Prostate gland (tissue), 2 donors: Measurements from ENCODE around the gene DYNC1I1. TPM values are rescaled to one million over a fixed set of nuclear protein-coding genes. Genes with fewer than 3 reads are reported as not detected.
A peak's percentile ranks its signal among the peaks of the same experiment; 100 is the strongest.

ENCODE experiments used
- DNase-seq: peaks from one replicate; pipeline ENCODE4 v3.0.0-alpha.2; 2019; ENCODE audit warnings: low spot score
- H3K27ac ChIP-seq, 2 donors: fragments of 200-600 bp; sonication (generic); 2 replicates each; pipeline ENCODE4 v1.5.1; 2017 to 2019
- H3K27me3 ChIP-seq: fragments of 200-600 bp; sonication (generic); replicated peaks from 2 replicates; pipeline ENCODE4 v1.5.1; 2019; ENCODE audit not compliant: insufficient read depth
- H3K36me3 ChIP-seq, 2 donors: fragments of 200-600 bp; sonication (generic); 1 replicate in 1 of 2; 2 replicates in 1 of 2; pipeline versions ENCODE4 v1.5.1 to v1.8.1; 2017 to 2019
- H3K4me1 ChIP-seq: fragments of 200-600 bp; sonication (generic); replicated peaks from 2 replicates; pipeline ENCODE4 v1.5.1; 2019
- H3K4me3 ChIP-seq, 2 donors: fragments of 200-600 bp; sonication (generic); 2 replicates each; pipeline ENCODE4 v1.5.1; 2017 to 2019
- H3K9me3 ChIP-seq: fragments of 200-600 bp; sonication (generic); 2 replicates; pipeline ENCODE4 v1.5.1; 2017
- CTCF ChIP-seq, 4 experiments: fragments of 200-600 bp in 2 of 4; fragments of 450-650 bp in 2 of 4; sonication (generic) in 2 of 4; IDR thresholded peaks; 1 replicate in 3 of 4; 2 replicates in 1 of 4; pipeline ENCODE4 v1.5.1; 2016 to 2019; ENCODE audit warnings: antibody characterized with exemption in 4 of 4, mild to moderate bottlenecking in 2 of 4, moderate library complexity in 2 of 4
- POLR2A ChIP-seq: fragments of 450-650 bp; IDR thresholded peaks from one replicate; pipeline ENCODE4 v1.6.1; 2016; ENCODE audit warnings: antibody characterized with exemption, mild to moderate bottlenecking
- POLR2AphosphoS5 ChIP-seq: sonication (generic); formaldehyde crosslinking; IDR thresholded peaks from one replicate; pipeline ENCODE4 v1.6.1; 2017; ENCODE audit warnings: antibody characterized with exemption
- WGBS: methylation state at CpG from one replicate; pipeline ENCODE4 v1.1.5; 2018; 5-methylcytosine and 5-hydroxymethylcytosine counted together
- intact Hi-C: fragments of 100-400 bp; cut with DNase I; formaldehyde crosslinking; loops from one replicate; pipeline ENCODE4 v1.14.2; 2022
- total RNA-seq, 2 donors: library from RNA; depleted of rRNA; stranded (reverse); fragments of >200 nt; gene quantifications; one replicate each; pipeline ENCODE4 v1.1.0, GENCODE V29; 2016

The DYNC1I1 gene
- total RNA-seq, 2 donors from 2014 or later: 4.4 to 5.1 TPM

DNA sequence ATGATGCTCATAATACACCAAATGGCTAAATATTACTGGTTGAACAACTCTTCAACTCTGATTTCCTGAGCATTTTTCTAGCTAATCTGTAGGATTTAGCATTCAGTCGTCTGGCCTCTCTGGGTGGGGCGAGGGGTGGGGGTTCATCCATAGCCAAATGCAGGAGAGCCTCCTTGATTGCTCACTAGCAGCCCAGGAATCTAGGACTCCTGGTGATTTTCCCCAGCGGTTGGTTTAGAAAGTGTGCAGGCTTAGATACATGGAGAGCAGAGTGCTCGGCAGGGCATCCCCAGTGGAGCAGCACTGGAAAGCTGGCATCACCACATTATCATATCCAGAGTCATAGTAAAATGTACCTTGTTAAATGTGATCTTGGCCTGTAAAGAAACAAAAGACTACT, 136.1 kb downstream of the DYNC1I1 start:
- Histone ChIP-seq H3K27me3 (no peaks in the 10 kb centered on the region), H3K36me3 (no peaks in the 10 kb centered on the region), H3K4me3 (no peak overlapping the region), H3K9me3 (no peaks in the 10 kb centered on the region), H3K27ac (no peak overlapping the region), H3K4me1 (no peaks in the 10 kb centered on the region)
- WGBS: 48% methylated on average over 4 of the region's 4 CpGs
- no peak for DNase-seq
- TF ChIP-seq CTCF (IDR thresholded peaks at IDR 0.05): no peak
- TF ChIP-seq POLR2AphosphoS5: no peak
- TF ChIP-seq POLR2A: no peak
- intact Hi-C loops: no loop called here

DNA sequence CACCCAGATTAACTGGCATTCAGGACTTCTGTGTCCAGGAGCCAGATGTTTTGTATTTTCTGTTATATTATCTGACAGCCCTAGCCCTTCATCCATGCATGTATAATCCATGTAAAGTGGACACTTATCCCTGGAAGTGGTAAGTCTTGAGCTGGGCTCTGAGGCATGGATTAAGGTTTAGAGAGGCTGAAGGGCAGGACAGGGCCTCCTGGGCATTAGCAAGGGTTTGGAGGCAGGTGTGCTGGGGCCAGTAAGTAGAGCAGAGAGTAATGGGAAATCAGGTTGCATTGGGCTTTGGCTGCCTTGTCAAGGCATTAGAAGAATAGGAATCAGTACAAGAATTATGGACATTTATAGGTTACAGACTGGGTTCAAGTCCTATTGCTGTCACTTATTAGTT, 138.0 kb downstream of the DYNC1I1 start:
- DNase-seq: no peak
- no peaks in the 10 kb centered on the region for H3K9me3 ChIP-seq
- intact Hi-C loops: loop anchor here (10.0 kb wide), 1 partner anchor 164 kb away; no protein-coding TSS in a partner anchor

GRCh38 chr7:95915731-95916130, 143.4 kb downstream of the DYNC1I1 start:
- Histone ChIP-seq H3K9me3 (no peaks in the 10 kb centered on the region), H3K4me1 (no peaks in the 10 kb centered on the region), H3K4me3 (no peak overlapping the region), H3K27ac (no peak overlapping the region), H3K36me3 (no peaks in the 10 kb centered on the region), H3K27me3 (no peaks in the 10 kb centered on the region)
- intact Hi-C loops: loop anchor here (5.0 to 10.0 kb wide), 2 partner anchors 159 to 1112 kb away; no protein-coding TSS in a partner anchor
- DNase-seq: no peak
- WGBS: 84% methylated on average over 3 of the region's 3 CpGs
- TF ChIP-seq CTCF (IDR thresholded peaks at IDR 0.05) (no peak), POLR2AphosphoS5 (no peak), POLR2A (no peak)

More for the DNA sequence above, 138.0 kb downstream of the DYNC1I1 start:
- no peaks in the 10 kb centered on the region for H3K4me1 ChIP-seq
- H3K36me3 ChIP-seq: no peaks in the 10 kb centered on the region
- no peaks in the 10 kb centered on the region for H3K27me3 ChIP-seq
- TF ChIP-seq POLR2A: no peak
- no peak for TF ChIP-seq CTCF (IDR thresholded peaks at IDR 0.05)
- no peak for TF ChIP-seq POLR2AphosphoS5
- H3K4me3 ChIP-seq: no peak overlapping the region
- H3K27ac ChIP-seq: no peak overlapping the region

GRCh38 chr7:95916573-95917297, 144.4 kb downstream of the DYNC1I1 start:
- H3K4me3 ChIP-seq: no peak overlapping the region
- intact Hi-C loops: loop anchor here (5.0 to 10.0 kb wide), 2 partner anchors 158 to 1111 kb away; no protein-coding TSS in a partner anchor
- H3K4me1 ChIP-seq: no peaks in the 10 kb centered on the region
- DNase-seq: peak; percentile 78
- peak; percentile 82 to 94 (median 85) for TF ChIP-seq CTCF (IDR thresholded peaks at IDR 0.05)
- no peak for TF ChIP-seq POLR2AphosphoS5
- TF ChIP-seq POLR2A: no peak
- no peak overlapping the region for H3K27ac ChIP-seq
- 16% methylated on average over 19 of the region's 19 CpGs for WGBS
- H3K36me3 ChIP-seq: no peaks in the 10 kb centered on the region
- H3K9me3 ChIP-seq: no peaks in the 10 kb centered on the region
- no peaks in the 10 kb centered on the region for H3K27me3 ChIP-seq

DNA sequence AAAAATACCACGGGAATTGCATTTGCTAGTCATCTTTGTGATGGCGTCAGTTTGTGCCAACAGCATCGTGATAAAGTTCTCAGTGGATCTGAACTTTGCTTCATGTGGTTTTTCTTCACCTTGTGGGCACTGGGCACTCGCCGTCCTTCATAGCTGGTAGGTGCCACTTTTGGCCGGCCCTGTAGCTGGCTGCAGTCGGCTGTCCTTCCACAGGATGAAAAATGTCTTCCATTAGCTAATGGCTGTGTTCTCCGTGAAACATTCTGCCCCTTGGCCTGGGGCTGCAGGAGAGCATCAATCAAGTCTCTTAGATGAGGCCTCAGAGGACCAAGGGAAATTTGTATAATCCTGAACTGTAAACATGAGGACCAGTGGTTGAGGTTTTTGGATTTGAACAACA, 145.3 kb downstream of the DYNC1I1 start:
- Histone ChIP-seq H3K36me3 (no peaks in the 10 kb centered on the region), H3K27ac (no peak overlapping the region), H3K4me3 (no peak overlapping the region), H3K4me1 (no peaks in the 10 kb centered on the region), H3K9me3 (no peaks in the 10 kb centered on the region), H3K27me3 (no peaks in the 10 kb centered on the region)
- 93% methylated on average over 8 of the region's 8 CpGs for WGBS
- no peak for TF ChIP-seq CTCF (IDR thresholded peaks at IDR 0.05)
- TF ChIP-seq POLR2AphosphoS5: no peak
- no peak for TF ChIP-seq POLR2A
- DNase-seq: no peak
- intact Hi-C loops: loop anchor here (5.0 to 10.0 kb wide), 2 partner anchors 157 to 1110 kb away; no protein-coding TSS in a partner anchor
